ENCODE results near the gene ZFP91. TPM values are rescaled to one million over a fixed set of nuclear protein-coding genes. Genes with fewer than 3 reads are reported as not detected.

ZFP91 gene
- total RNA-seq, 4 donors from 2014 or later = 19.2 to 57.7 (median 48.9) TPM

DNA sequence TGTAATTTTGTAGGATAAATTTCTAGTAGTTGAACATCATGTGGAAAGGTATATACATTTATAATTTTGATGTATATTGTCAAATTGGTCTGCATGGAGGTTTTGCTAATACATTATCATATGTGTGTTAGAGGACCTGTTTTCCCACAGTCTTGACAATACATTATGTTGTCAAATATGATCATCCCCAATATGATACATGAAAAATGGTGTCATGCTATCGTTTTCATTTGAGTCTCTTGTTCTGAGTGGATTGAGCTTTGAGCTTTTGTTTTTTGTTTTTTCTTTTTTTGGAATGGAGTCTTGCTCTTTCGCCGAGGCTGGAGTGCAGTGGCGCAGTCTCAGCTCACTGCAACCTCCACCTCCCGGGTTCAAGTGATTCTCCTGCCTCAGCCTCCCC, 29.5 kb downstream of the ZFP91 start:
- no peak for DNase-seq
- intact Hi-C loops (cut with DNase I; ENCODE audit: low total_unique reads) = no loop called here
- Histone ChIP-seq H3K36me3 (no peaks in the 10 kb centered on the region), H3K27me3 (no peaks in the 10 kb centered on the region), H3K27ac (no peak overlapping the region), H3K4me3 (no peak overlapping the region), H3K9me3 (no peaks in the 10 kb centered on the region), H3K4me1 (no peaks in the 10 kb centered on the region)
- TF ChIP-seq POLR2A (IDR thresholded peaks at IDR 0.05) = no peak
- TF ChIP-seq, protein P1, sequence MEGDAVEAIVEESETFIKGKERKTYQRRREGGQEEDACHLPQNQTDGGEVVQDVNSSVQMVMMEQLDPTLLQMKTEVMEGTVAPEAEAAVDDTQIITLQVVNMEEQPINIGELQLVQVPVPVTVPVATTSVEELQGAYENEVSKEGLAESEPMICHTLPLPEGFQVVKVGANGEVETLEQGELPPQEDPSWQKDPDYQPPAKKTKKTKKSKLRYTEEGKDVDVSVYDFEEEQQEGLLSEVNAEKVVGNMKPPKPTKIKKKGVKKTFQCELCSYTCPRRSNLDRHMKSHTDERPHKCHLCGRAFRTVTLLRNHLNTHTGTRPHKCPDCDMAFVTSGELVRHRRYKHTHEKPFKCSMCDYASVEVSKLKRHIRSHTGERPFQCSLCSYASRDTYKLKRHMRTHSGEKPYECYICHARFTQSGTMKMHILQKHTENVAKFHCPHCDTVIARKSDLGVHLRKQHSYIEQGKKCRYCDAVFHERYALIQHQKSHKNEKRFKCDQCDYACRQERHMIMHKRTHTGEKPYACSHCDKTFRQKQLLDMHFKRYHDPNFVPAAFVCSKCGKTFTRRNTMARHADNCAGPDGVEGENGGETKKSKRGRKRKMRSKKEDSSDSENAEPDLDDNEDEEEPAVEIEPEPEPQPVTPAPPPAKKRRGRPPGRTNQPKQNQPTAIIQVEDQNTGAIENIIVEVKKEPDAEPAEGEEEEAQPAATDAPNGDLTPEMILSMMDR (IDR thresholded peaks at IDR 0.05) = no peak

DNA sequence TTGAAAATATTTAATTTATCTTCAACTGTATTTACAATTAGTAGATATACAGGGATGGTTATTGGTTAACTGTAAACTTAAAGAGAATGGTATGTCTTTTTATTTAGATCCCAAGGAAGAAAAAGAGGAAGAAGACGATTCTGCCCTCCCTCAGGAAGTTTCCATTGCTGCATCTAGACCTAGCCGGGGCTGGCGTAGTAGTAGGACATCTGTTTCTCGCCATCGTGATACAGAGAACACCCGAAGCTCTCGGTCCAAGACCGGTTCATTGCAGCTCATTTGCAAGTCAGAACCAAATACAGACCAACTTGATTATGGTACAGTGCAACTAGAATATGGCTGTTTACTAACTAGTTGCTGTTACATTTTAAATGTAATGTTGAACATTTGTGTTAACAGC, 30.9 kb downstream of the ZFP91 start:
- intact Hi-C loops (cut with DNase I; ENCODE audit: low total_unique reads) = no loop called here
- no peak overlapping the region for H3K27ac ChIP-seq
- no peaks in the 10 kb centered on the region for H3K4me1 ChIP-seq
- H3K4me3 ChIP-seq = no peak overlapping the region
- H3K36me3 ChIP-seq = no peaks in the 10 kb centered on the region
- no peaks in the 10 kb centered on the region for H3K27me3 ChIP-seq
- DNase-seq = no peak
- TF ChIP-seq, protein P1 (IDR thresholded peaks at IDR 0.05) = no peak
- TF ChIP-seq POLR2A (IDR thresholded peaks at IDR 0.05) = no peak
- no peaks in the 10 kb centered on the region for H3K9me3 ChIP-seq

DNA sequence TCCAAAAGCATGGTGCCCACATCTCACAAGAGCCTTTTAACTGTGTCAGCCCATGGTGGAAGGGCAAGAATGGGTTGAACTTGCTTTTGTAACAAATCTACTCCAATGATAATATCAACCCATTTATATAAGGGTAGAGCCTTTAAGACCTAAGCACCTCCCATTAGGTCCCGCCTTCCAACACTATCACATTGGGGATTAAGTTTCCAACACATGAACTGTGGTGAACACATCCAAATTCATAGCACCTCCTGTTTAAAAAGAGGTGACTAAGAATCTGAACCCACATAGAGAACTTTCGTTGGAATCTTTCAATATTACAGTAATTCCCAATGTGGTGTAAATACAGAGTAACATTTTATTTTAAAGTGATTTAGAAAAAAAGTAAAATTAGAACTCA, 34.4 kb downstream of the ZFP91 start:
- H3K4me3 ChIP-seq = no peak overlapping the region
- H3K27me3 ChIP-seq = no peaks in the 10 kb centered on the region
- TF ChIP-seq, protein P1 (IDR thresholded peaks at IDR 0.05) = no peak
- TF ChIP-seq POLR2A (IDR thresholded peaks at IDR 0.05) = no peak
- no peak for DNase-seq
- H3K9me3 ChIP-seq = no peaks in the 10 kb centered on the region
- no peak overlapping the region for H3K27ac ChIP-seq
- no peaks in the 10 kb centered on the region for H3K36me3 ChIP-seq
- intact Hi-C loops (cut with DNase I; ENCODE audit: low total_unique reads) = no loop called here
- no peaks in the 10 kb centered on the region for H3K4me1 ChIP-seq

DNA sequence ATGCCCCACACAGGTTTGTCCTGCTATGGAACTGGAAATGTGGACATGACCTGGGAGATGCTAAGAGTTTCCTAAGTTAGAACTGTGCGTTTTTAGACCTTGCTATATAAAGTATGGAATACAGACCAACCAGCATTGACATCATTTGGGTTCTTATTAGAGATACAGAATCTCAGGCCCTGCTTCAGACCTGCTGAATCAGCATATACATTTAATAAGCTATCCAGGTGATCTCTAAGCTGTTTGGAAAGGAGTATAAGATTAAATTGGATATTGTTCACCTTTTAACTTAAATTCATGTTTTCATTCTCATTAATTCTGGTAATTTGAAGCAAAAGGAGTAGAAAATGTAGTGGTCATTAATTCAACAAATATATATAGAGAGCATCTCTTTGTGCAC, 36.7 kb downstream of the ZFP91 start:
- TF ChIP-seq, protein P1 (IDR thresholded peaks at IDR 0.05) = no peak
- TF ChIP-seq POLR2A (IDR thresholded peaks at IDR 0.05) = no peak
- Histone ChIP-seq H3K9me3 (no peaks in the 10 kb centered on the region), H3K27ac (no peak overlapping the region), H3K27me3 (no peaks in the 10 kb centered on the region), H3K4me1 (no peaks in the 10 kb centered on the region), H3K4me3 (no peak overlapping the region), H3K36me3 (no peaks in the 10 kb centered on the region)
- intact Hi-C loops (cut with DNase I; ENCODE audit: low total_unique reads) = no loop called here
- no peak for DNase-seq

DNA sequence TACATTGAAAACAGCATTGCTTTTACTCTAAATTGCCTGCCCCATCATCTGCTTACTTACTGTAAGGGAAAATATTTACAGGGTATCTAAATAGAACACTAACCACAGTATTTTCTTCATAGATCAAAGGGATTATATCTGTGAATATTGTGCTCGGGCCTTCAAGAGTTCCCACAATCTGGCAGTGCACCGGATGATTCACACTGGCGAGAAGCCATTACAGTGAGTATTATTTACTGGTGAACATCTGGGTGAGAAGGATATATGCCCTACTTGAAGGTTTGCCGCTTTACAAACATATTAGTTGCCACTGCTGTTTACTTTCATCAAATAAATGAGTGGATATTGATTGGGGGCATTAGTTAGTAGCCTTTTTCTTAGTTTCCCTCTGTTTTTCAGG, 37.7 kb downstream of the ZFP91 start:
- peak; percentile 34 to 39 for DNase-seq
- no peak overlapping the region for H3K27ac ChIP-seq
- TF ChIP-seq POLR2A (IDR thresholded peaks at IDR 0.05) = no peak
- TF ChIP-seq, protein P1 (IDR thresholded peaks at IDR 0.05) = no peak
- H3K4me1 ChIP-seq = no peaks in the 10 kb centered on the region
- H3K4me3 ChIP-seq = no peak overlapping the region
- H3K9me3 ChIP-seq = no peaks in the 10 kb centered on the region
- H3K36me3 ChIP-seq = no peaks in the 10 kb centered on the region
- H3K27me3 ChIP-seq = no peaks in the 10 kb centered on the region
- intact Hi-C loops (cut with DNase I; ENCODE audit: low total_unique reads) = no loop called here

Data from uterus (tissue), 4 donors.